Subcutaneous abdominal adipose tissue (tissue), 5 donors: ENCODE measurements around the gene GNG7.
"Not testable (repeated sequence)": the region's sequence is repeated elsewhere in the genome, so short reads cannot be mapped to it uniquely, and the experiment has no call there.

Experiments
- H3K27ac ChIP-seq: one replicate; pipeline ENCODE4 v1.7.0; 2013; ENCODE audit warnings: low read depth, mild to moderate bottlenecking, inconsistent platforms, low read length, moderate library complexity
- H3K27me3 ChIP-seq, 5 donors: one replicate each; pipeline ENCODE4 v1.7.0; 2013; ENCODE audit warnings: low read length in 5 of 5, inconsistent platforms in 1 of 5; ENCODE audit not compliant: control insufficient read depth in 5 of 5, insufficient read depth in 4 of 5
- H3K36me3 ChIP-seq, 5 donors: one replicate each; pipeline ENCODE4 v1.7.0; 2013; ENCODE audit warnings: low read length in 5 of 5; ENCODE audit not compliant: control insufficient read depth in 5 of 5, insufficient read depth in 5 of 5
- H3K4me1 ChIP-seq, 5 donors: one replicate each; pipeline ENCODE4 v1.7.0; 2013; ENCODE audit warnings: low read length in 5 of 5, mild to moderate bottlenecking in 3 of 5, moderate library complexity in 1 of 5; ENCODE audit not compliant: control insufficient read depth in 5 of 5, insufficient read depth in 5 of 5
- H3K4me3 ChIP-seq, 5 donors: one replicate each; pipeline ENCODE4 v1.7.0; 2013; ENCODE audit warnings: low read length in 5 of 5, low read depth in 1 of 5
- H3K9ac ChIP-seq, 5 donors: one replicate each; pipeline ENCODE4 v1.7.0; 2013; ENCODE audit warnings: low read length in 5 of 5, mild to moderate bottlenecking in 4 of 5, moderate library complexity in 3 of 5
- H3K9me3 ChIP-seq, 5 donors: one replicate each; pipeline ENCODE4 v1.7.0; 2013; ENCODE audit warnings: low read length in 5 of 5; ENCODE audit not compliant: control insufficient read depth in 5 of 5
- donor health status: healthy.
- donor health status: healthy.
- donor health status: healthy.
- donor health status: healthy.
- donor health status: healthy.

The GNG7 gene

DNA sequence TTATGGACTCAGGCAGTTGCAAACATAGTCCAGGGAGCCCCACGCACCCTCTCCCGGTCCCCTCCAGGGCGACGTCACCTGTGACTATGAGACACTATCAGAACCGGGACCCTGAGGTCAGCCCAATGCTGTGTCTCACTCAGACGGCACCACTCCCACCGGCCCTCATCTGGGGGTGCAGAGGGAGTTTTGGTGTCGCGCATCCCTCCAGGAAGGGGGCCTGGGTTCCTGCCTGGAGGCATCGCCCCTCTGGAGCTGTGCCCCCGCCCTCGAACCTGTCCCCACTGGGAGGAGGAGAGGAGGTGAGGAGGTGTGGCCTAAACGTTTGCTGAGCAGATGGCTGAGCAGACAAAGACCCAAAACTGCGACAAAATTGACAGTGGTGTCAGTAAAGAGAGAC is 175.3 kb downstream of the GNG7 start:
- Histone ChIP-seq H3K36me3 (peaks cover 0 to 4% (median 0%) of the 10 kb centered on the region in 5 donors), H3K4me1 (peaks cover 2 to 24% (median 15%) of the 10 kb centered on the region in 5 donors), H3K27me3 (no peaks in the 10 kb centered on the region), H3K9ac (no peak overlapping the region), H3K27ac (no peak overlapping the region), H3K4me3 (no peak overlapping the region), H3K9me3 (no peaks in the 10 kb centered on the region)

DNA sequence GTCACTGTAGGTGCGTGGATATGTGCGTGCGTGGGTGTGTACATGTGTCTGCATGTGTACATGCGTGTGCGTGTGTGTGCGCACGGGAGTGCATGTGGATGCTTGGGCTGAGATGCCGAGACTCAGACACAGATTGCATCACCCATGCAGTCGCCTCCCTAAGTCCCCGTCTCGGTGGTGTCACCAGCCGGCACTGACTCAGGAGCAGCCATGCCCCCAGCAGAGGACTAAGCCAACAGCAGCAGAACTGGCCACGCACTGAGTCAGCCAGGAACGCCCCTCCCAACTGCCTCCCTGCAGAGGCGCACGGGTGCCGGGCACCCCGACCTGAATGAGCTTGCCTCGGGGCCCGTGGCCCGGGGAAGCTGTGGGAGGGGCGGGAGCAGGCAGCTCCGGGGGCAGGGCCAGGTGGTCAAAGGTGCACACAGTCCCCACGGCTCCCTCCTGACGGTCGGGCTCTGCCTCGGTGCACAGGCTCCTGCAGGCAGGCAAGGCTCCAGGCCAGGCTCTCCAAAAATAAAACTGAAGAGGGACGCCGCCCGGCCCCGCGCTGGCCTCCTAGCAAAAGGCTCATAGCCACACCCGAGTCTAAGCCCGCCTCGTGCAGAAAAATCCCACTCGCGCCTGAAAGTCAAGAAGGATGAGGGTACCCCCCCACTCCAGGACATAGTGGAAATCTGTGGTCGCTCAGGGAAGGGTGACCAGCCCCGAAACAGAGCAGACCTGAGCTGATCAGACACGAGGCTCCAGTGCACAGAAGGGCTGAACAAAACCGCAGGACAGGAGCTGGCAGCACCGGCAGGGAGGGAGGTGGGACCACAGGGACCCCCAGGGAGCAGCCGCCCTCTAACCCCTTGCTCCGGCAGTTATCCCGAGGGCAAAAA is 177.4 kb downstream of the GNG7 start:
- no peak overlapping the region for H3K9ac ChIP-seq

DNA sequence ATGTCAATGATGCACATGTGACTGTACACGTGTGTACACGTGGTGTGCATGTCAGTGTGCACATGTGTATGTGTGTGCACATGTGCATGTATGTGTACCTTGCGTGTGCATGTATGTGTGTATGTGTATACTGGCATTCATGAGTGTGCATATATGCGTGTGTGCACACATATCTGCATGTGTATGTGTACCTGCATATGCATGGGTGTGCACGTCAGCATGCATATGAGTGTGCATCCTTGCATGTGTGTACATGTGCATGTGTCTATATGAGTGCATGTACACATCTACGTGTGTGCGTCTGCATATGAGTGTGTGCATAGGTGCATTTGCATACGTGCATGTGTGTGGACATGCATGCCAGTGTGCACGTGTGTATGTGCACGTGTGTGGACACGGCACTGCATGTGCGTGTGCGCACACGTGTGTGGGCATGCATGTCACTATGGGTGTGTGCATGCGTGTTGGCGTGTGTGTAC is 178.1 kb downstream of the GNG7 start:
- Histone ChIP-seq H3K36me3 (peaks cover 0 to 4% (median 0%) of the 10 kb centered on the region in 5 donors), H3K27me3 (no peaks in the 10 kb centered on the region), H3K27ac (no peak overlapping the region), H3K4me1 (peaks cover 2 to 19% (median 14%) of the 10 kb centered on the region in 5 donors), H3K4me3 (no peak overlapping the region), H3K9me3 (no peaks in the 10 kb centered on the region), H3K9ac (no peak overlapping the region)

More for the DNA sequence above, 177.4 kb downstream of the GNG7 start:
- Histone ChIP-seq H3K27me3 (no peaks in the 10 kb centered on the region), H3K4me1 (peaks cover 2 to 24% (median 19%) of the 10 kb centered on the region in 5 donors), H3K36me3 (peaks cover 0 to 4% (median 0%) of the 10 kb centered on the region in 5 donors), H3K4me3 (peak overlapping the region in 4 of 5 donors; percentile 7 to 41 (median 28)), H3K9me3 (no peaks in the 10 kb centered on the region), H3K27ac (no peak overlapping the region)

DNA sequence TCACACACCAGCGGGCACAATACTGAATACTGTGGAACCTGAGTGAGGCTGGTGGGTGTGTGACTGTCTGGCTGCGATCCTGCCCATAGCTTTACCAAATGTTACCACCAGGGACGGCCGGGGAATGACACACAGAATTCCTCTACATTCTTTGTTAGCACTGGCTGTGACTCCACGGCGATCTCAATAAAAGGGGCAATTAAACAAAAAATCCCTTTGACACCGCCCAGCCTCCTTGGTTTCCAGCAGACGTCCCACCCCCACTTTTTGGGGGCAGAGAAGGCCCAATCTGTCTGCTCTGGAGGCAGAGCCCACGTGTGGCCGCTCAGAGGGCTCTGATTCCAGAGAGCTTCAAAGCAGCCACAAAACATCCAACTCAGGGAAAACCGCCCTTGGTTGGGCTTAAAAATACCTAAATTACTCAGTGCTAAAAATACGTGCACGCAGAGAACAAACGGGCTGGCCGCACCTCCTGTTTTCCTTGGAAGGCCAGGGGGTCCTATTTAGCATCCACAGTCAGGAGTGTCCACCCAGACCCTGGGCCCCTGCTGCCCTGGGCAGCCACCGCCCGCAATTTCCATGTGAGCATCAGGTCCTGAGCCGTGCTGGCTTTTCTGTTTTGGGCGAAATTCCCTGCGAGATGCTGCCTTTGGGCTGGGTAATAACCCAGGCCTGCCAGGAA is 178.7 kb downstream of the GNG7 start:
- no peak overlapping the region for H3K9ac ChIP-seq
- H3K27ac ChIP-seq, result no peak overlapping the region
- no peak overlapping the region for H3K4me3 ChIP-seq
- no peaks in the 10 kb centered on the region for H3K27me3 ChIP-seq
- no peaks in the 10 kb centered on the region for H3K9me3 ChIP-seq
- peaks cover 0 to 4% (median 0%) of the 10 kb centered on the region in 5 donors for H3K36me3 ChIP-seq
- H3K4me1 ChIP-seq, result peaks cover 2 to 19% (median 14%) of the 10 kb centered on the region in 5 donors

DNA sequence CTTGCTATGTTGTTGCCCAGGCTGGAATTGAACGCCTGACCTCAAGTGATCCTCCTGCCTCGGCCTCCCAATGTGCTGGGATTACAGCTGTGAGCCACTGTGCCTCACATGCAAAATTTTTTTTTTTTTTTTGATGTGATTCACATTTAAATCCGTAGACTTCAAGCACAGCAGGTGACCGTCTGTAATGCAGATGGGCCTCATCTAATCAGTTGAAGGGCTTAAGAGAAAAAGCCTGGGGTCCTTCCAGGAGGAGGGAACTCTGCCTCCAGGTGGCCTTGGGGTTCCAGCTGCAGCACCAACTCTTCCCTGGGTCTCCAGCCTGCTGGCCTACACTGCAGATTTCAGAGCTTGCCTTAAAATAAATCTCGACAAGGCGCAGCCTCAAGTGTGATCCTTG is 183.0 kb downstream of the GNG7 start:
- peaks cover 0 to 2% (median 0%) of the 10 kb centered on the region in 5 donors for H3K36me3 ChIP-seq
- H3K9ac ChIP-seq, result no peak overlapping the region
- no peak overlapping the region for H3K27ac ChIP-seq
- H3K9me3 ChIP-seq, result no peaks in the 10 kb centered on the region
- H3K4me3 ChIP-seq, result no peak overlapping the region
- H3K4me1 ChIP-seq, result peaks cover 0 to 7% (median 4%) of the 10 kb centered on the region in 5 donors
- no peaks in the 10 kb centered on the region for H3K27me3 ChIP-seq

DNA sequence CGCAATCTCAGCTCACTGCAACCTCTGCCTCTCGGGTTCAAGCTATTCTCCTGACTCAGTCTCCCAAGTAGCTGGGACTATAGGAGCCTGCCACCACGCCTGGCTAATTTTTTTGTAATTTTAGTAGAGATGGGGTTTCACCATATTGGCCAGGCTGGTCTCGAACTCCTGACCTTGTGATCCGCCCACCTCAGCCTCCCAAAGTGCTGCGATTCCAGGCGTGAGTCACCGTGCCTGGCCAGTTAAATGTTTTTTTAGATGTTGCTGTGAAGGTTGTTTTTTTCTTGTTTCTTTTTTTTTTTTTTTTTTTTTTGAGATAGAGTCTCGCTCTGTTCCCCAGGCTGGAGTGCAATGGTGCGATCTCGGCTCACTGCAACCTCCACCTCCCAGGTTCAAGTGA is 183.6 kb downstream of the GNG7 start:
- not testable (repeated sequence) for H3K4me3 ChIP-seq, H3K9ac ChIP-seq, H3K4me1 ChIP-seq, H3K9me3 ChIP-seq, H3K27ac ChIP-seq, H3K36me3 ChIP-seq, H3K27me3 ChIP-seq

DNA sequence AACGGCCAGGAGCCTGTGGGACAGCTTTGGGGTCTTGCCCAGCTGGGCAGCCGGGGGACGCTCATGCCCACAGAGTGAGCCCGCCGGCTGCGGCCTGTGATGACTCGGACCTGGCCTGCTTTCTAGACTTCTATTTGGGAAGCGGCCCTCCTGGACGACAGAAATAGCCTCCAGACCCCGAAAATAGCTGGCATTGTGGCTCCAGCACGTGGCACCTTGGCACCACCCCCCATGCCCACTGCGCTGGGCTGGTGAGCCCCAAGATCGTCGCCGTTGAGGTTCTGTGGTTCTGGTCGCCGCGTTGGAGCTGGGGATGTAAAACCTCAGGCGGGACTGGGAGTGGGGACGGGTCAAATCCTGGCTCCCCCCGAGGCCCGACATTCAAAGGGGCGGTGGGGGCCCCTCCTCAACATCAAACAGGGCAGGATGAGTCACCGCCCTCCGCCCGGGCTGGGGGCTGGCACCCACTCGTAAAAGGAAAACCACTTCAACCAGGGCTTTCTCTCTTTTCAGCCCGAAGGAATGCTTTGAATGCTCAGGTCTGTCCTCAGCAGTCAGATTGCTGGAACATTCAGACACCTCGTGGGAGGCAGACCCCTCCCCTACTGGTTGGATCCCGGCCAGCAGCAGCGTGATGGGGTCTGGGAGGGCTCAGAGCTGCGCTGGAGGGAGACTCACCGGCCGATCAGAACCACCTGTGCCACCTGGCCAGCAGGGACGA is 184.5 kb downstream of the GNG7 start:
- Histone ChIP-seq H3K27ac (no peak overlapping the region), H3K4me3 (no peak overlapping the region), H3K4me1 (peaks cover 0 to 7% (median 0%) of the 10 kb centered on the region in 5 donors), H3K36me3 (no peaks in the 10 kb centered on the region), H3K9ac (no peak overlapping the region), H3K27me3 (peaks cover 0 to 4% (median 0%) of the 10 kb centered on the region in 5 donors), H3K9me3 (no peaks in the 10 kb centered on the region)

DNA sequence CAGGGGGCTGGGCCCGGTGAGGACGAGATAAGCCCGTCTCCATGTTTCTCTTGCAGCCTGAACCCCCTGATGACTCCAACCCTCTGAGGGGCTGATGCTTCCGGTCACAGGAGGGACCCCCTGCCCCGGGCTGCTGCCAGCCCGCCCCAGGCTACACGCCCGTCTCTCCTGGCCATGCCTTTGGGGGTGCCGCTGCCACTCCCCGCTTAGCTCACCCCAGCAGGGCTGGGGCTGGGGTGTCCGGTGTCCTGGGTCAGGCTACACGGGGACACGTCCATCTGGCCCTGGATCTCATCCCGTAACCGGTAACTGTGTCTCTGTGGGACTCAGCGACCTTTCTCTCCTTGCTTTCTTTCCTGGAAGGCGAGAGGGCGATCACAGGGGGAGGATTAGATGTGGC is 185.8 kb downstream of the GNG7 start:
- H3K27me3 ChIP-seq, result peaks cover 0 to 11% (median 0%) of the 10 kb centered on the region in 5 donors
- no peak overlapping the region for H3K9ac ChIP-seq
- peaks cover 0 to 7% (median 0%) of the 10 kb centered on the region in 5 donors for H3K4me1 ChIP-seq
- no peak overlapping the region for H3K27ac ChIP-seq
- H3K9me3 ChIP-seq, result no peaks in the 10 kb centered on the region
- H3K4me3 ChIP-seq, result no peak overlapping the region
- H3K36me3 ChIP-seq, result no peaks in the 10 kb centered on the region

DNA sequence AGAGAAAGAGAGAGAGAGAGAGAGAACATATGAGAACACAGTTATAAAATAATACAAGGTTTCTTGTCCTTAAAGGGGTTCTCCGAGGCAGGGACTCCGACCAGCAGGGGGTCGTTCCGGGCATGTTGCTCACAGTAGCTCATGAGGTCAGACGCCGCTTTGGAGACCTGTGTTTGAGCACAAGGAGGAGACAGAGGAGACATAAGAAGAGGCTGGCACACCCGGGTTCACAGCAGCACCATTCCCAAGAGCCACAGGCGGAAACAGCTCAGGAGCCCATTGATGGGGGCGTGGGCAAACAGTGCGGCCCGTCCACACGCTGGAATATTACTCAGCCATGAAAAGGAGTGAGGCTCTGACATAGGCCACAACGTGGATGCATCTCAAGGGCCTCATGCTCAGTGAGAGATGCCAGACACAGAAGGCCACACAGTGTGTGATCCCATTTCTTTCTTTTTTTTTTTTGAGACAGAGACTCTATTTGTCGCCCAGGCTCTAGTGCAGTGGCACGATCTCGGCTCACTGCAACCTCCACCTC is 187.4 kb downstream of the GNG7 start:
- Histone ChIP-seq H3K9ac (no peak overlapping the region), H3K27ac (no peak overlapping the region), H3K4me1 (no peaks in the 10 kb centered on the region), H3K4me3 (no peak overlapping the region), H3K9me3 (no peaks in the 10 kb centered on the region), H3K36me3 (no peaks in the 10 kb centered on the region), H3K27me3 (peaks cover 0 to 11% (median 6%) of the 10 kb centered on the region in 5 donors)
